Heart left ventricle (tissue), 13 donors: Measurements from ENCODE around the gene OTUD1.

Source experiments
- CTCF ChIP-seq, 12 donors: fragments of 200-600 bp; sonication (generic) in 4 of 12; IDR thresholded peaks; one replicate each; pipeline versions ENCODE4 v1.5.0 to v1.8.0; 2018 to 2022; ENCODE audit warnings: antibody characterized with exemption in 12 of 12, mild to moderate bottlenecking in 5 of 12
- POLR2A ChIP-seq, 2 donors: fragments of 450-650 bp; IDR thresholded peaks; one replicate each; pipeline ENCODE4 v1.6.1; 2017; ENCODE audit warnings: antibody characterized with exemption in 2 of 2, mild to moderate bottlenecking in 2 of 2, moderate library complexity in 2 of 2
- donor health status: ischemic (EF 13 %, LVEDD 7.1; RV severe dilation, severe dysfunction).
- donor health status: DM: no; HTN: yes; CAD: no.
- donor health status: DM: no; HTN: no; CAD: no.
- donor health status: ischemic (EF 25% LVEDD 6.9; RV normal size, moderate dysfunction).
- donor health status: ischemic (EF 25% LVEDD 5.7; RV mildly dilated, moderate dysfunction).
- donor health status: ischemic (EF 35%, LVEDD 5.7; RV mildly dilated, moderate dysfunction).
- donor health status: nonischemic (EF 11% LVEDD 7.7; RV severe dilation, severe dysfunction).
- donor health status: DM: yes; HTN: yes; CAD: no.
- donor health status: PGD.
- donor health status: ischemic (EF 29% LVEDD 5.4; RV normal size, mild dysfunction).
- donor health status: nonischemic (EF 23%, LVEDD 6.1; RV moderate dilation, normal function).

GRCh38 chr10:23418051-23418681 is 20.7 kb upstream of the OTUD1 start:
- TF ChIP-seq CTCF (IDR thresholded peaks at IDR 0.05) (no peak), POLR2A (IDR thresholded peaks at IDR 0.05) (no peak)
